ENCODE results near the gene TMEM59.

TMEM59 gene

DNA sequence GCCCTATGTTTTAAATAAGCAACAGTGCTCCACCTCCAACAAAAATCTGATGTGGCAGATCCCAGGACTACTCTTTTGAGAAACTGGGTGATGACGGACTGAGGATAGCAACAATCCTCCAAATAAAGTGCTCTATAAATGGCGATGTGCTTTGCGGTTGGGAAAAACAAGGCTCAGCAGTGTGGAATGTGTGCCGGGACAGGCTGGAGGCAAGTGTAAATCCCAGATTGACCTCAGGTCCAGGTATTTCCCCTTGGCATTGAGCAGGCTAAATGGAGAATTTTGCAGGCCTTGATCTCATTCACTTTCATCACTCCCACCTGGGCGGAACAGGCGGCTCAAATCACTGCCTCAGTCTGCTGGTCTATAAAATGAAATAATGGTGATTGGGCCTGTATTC is 71.8 kb downstream of the TMEM59 start:
- DNase-seq = no peak

- no peak for DNase-seq
These were observed 73.1 kb downstream of the TMEM59 start for GRCh38 chr1:53979712-53980450.
